Panc1 (cell line): Measurements from ENCODE around the gene HS1BP3.

ENCODE experiments used
- POLR2AphosphoS5 ChIP-seq: IDR thresholded peaks from 2 replicates; pipeline ENCODE4 v1.6.1; 2012; ENCODE audit warnings: mild to moderate bottlenecking, low read depth, low read length, moderate library complexity
- REST ChIP-seq, 2 experiments: IDR thresholded peaks; 2 replicates each; pipeline ENCODE4 v1.6.1; 2011 to 2012; ENCODE audit warnings: low read depth in 2 of 2, control low read depth in 1 of 2, low read length in 1 of 2, mild to moderate bottlenecking in 1 of 2, moderate library complexity in 1 of 2; ENCODE audit not compliant: insufficient read depth in 1 of 2
- SIN3A ChIP-seq: IDR thresholded peaks from 2 replicates; pipeline ENCODE4 v1.6.1; 2012; ENCODE audit warnings: low read depth, mild to moderate bottlenecking, low read length, moderate library complexity, borderline replicate concordance; ENCODE audit not compliant: insufficient read depth
- TCF7L2 ChIP-seq: IDR thresholded peaks from 2 replicates; pipeline ENCODE4 v1.6.1; 2011; ENCODE audit warnings: mild to moderate bottlenecking, low read depth, low read length, inconsistent platforms
- TF ChIP-seq, protein P1 (sequence below): fragments of 450-650 bp; IDR thresholded peaks from 2 replicates; pipeline ENCODE4 v1.5.1; 2017; ENCODE audit warnings: mild to moderate bottlenecking

DNA sequence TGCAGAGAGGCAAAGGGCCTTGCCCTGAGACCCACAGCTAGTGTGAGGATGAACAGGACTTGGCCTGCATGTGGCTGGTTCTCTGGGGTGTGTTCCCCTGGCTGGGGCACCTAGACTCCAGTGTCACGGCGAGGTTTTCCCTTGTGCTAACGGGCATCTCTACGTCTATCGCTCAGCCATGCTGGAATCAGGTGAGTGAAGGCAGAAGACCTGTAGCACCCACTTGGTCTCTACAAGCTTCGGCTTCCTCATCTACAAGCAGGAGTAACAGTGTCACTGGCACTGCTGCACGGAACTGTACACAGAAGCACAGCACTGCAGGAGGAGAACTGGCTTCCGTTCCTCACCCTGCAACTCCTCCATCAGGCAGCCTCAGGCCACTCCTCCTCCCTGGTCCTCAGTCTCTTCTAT, 30.6 kb downstream of the HS1BP3 start:
- TF ChIP-seq, protein P1, sequence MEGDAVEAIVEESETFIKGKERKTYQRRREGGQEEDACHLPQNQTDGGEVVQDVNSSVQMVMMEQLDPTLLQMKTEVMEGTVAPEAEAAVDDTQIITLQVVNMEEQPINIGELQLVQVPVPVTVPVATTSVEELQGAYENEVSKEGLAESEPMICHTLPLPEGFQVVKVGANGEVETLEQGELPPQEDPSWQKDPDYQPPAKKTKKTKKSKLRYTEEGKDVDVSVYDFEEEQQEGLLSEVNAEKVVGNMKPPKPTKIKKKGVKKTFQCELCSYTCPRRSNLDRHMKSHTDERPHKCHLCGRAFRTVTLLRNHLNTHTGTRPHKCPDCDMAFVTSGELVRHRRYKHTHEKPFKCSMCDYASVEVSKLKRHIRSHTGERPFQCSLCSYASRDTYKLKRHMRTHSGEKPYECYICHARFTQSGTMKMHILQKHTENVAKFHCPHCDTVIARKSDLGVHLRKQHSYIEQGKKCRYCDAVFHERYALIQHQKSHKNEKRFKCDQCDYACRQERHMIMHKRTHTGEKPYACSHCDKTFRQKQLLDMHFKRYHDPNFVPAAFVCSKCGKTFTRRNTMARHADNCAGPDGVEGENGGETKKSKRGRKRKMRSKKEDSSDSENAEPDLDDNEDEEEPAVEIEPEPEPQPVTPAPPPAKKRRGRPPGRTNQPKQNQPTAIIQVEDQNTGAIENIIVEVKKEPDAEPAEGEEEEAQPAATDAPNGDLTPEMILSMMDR: no peak
- TF ChIP-seq POLR2AphosphoS5 (no peak), REST (IDR thresholded peaks at IDR 0.05; ENCODE audit: insufficient read depth in 1 of 2, low read depth in 2 of 2, low read length in 1 of 2) (no peak), SIN3A (no peak), TCF7L2 (no peak)
